K562 (cell line): ENCODE measurements around the gene HNMT. TPM values are rescaled to one million over a fixed set of nuclear protein-coding genes. Genes with fewer than 3 reads are reported as not detected.

Experiments used
- EP300 ChIP-seq: IDR thresholded peaks from 2 replicates; pipeline ENCODE4 v1.6.1; 2012; ENCODE audit warnings: low read length, improper control_type of control experiment
- GATAD2A ChIP-seq: fragments of 450-650 bp; IDR thresholded peaks from 2 replicates; pipeline ENCODE4 v1.6.1; 2017
- HNRNPK ChIP-seq: fragments of 200-400 bp; formaldehyde crosslinking; IDR thresholded peaks from one replicate; pipeline ENCODE4 v1.6.1; 2018; ENCODE audit warnings: mild to moderate bottlenecking, low read depth, low read length; ENCODE audit not compliant: poor library complexity, severe bottlenecking
- KDM1A ChIP-seq, 2 experiments: fragments of 450-650 bp; IDR thresholded peaks; 2 replicates each; pipeline ENCODE4 v1.6.1; 2016; ENCODE audit warnings: mild to moderate bottlenecking in 2 of 2
- KDM2B ChIP-seq: fragments of 250-450 bp; sonication (Bioruptor Pico); IDR thresholded peaks from 2 replicates; pipeline ENCODE4 v1.8.0; 2021; ENCODE audit warnings: mild to moderate bottlenecking, moderate library complexity
- NBN ChIP-seq: fragments of 450-650 bp; IDR thresholded peaks from 2 replicates; pipeline ENCODE4 v1.6.1; 2016; ENCODE audit warnings: low read depth, mild to moderate bottlenecking
- POLR3A ChIP-seq: IDR thresholded peaks from 2 replicates; pipeline ENCODE4 v1.6.1; 2011; ENCODE audit warnings: borderline replicate concordance, mild to moderate bottlenecking, moderate library complexity; ENCODE audit not compliant: insufficient read length, insufficient read depth; ENCODE audit errors: extremely low read depth
- PTBP1 ChIP-seq: fragments of 200-400 bp; formaldehyde crosslinking; IDR thresholded peaks from 2 replicates; pipeline ENCODE4 v1.6.1; 2017; ENCODE audit warnings: low read depth, low read length
- SIN3A ChIP-seq, 2 experiments: fragments of 150-350 bp in 1 of 2; IDR thresholded peaks; 2 replicates each; pipeline ENCODE4 v1.6.1; 2011 to 2016; ENCODE audit warnings: borderline replicate concordance in 2 of 2, low read depth in 2 of 2, low read length in 2 of 2, mild to moderate bottlenecking in 2 of 2, moderate library complexity in 2 of 2; ENCODE audit not compliant: control insufficient read depth in 1 of 2
- STAT6 ChIP-seq: sonication (generic); formaldehyde crosslinking; IDR thresholded peaks from 2 replicates; pipeline ENCODE4 v1.8.1; 2023; ENCODE audit warnings: mild to moderate bottlenecking, missing genetic modification reagents
- ZNF551 ChIP-seq: fragments of 250-450 bp; sonication (Bioruptor Pico); IDR thresholded peaks from 2 replicates; pipeline ENCODE4 v1.5.0; 2021; ENCODE audit warnings: mild to moderate bottlenecking, moderate library complexity
- ZNF561 ChIP-seq: fragments of 450-650 bp; formaldehyde crosslinking; conservative IDR thresholded peaks from 2 replicates; pipeline ENCODE4 v1.4.0; 2020; ENCODE audit warnings: mild to moderate bottlenecking, moderate library complexity
- polyA plus RNA-seq, 8 experiments: library from polyadenylated mRNA; depleted of rRNA in 4 of 8; stranded (reverse) in 5 of 8; unstranded in 3 of 8; fragments of >200 nt; fragmentation: Nextera tagmentation in 2 of 8; fragmentation: Illumina TruSeq in 1 of 8; extraction: Ambion mirVana in 2 of 8; extraction: Trizol in 1 of 8; gene quantifications; 2 replicates each; pipeline versions ENCODE4 v1.2.1 to v1.2.3, GENCODE V29; 2011 to 2014; ENCODE audit warnings: inconsistent platforms in 1 of 8, missing spikeins in 1 of 8
- total RNA-seq, 7 experiments: library from RNA; depleted of rRNA in 6 of 7; stranded (reverse); fragments of >200 nt in 6 of 7; fragmentation: Illumina TruSeq in 2 of 7; extraction: Trizol in 2 of 7; gene quantifications; 2 replicates each; pipeline versions ENCODE4 v1.2.1 to v1.2.3, GENCODE V29; 2011 to 2021; ENCODE audit warnings: low replicate concordance in 1 of 7
- TF ChIP-seq, protein P1 (sequence below): fragments of 250-450 bp; sonication (Bioruptor Pico); IDR thresholded peaks from 2 replicates; pipeline ENCODE4 v1.5.0; 2020; ENCODE audit warnings: mild to moderate bottlenecking
- TF ChIP-seq, protein P2 (sequence below): fragments of 450-650 bp; formaldehyde crosslinking; IDR thresholded peaks from 2 replicates; pipeline ENCODE4 v1.4.0; 2022; ENCODE audit warnings: mild to moderate bottlenecking, moderate library complexity
- TF ChIP-seq, protein P3 (sequence below): fragments of 200-800 bp; sonication (Bioruptor generic); IDR thresholded peaks from 2 replicates; pipeline ENCODE4 v1.6.1; 2016; ENCODE audit warnings: missing genetic modification characterization, missing compliant biosample characterization
- TF ChIP-seq, protein P4 (sequence below): fragments of 250-450 bp; sonication (Bioruptor Pico); IDR thresholded peaks from 2 replicates; pipeline ENCODE4 v1.8.0; 2022; ENCODE audit warnings: inconsistent platforms, mild to moderate bottlenecking, moderate library complexity, borderline replicate concordance

The HNMT gene
- total and polyA plus RNA-seq, 9 of the 15 experiments (the other 6 are each of a cell fraction or from before 2014, with no cell fraction given), result 3.1 to 10.9 (median 5.3) TPM

DNA sequence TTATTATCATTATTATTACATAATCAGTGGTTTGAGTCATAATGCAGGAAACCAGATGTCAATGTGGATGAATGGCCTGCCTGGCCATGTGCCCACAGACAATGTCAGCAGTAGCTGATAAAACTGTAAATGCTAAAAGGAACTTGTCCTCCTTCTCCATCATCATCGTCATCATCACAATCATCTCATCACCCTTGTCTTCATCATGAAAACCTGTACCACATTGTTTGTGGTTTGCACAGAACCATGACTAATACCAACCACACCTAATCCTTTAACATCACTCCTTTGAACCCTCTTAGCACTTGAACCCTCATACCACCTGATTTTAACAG, 96.0 kb downstream of the HNMT start (continued):
- TF ChIP-seq, protein P1, sequence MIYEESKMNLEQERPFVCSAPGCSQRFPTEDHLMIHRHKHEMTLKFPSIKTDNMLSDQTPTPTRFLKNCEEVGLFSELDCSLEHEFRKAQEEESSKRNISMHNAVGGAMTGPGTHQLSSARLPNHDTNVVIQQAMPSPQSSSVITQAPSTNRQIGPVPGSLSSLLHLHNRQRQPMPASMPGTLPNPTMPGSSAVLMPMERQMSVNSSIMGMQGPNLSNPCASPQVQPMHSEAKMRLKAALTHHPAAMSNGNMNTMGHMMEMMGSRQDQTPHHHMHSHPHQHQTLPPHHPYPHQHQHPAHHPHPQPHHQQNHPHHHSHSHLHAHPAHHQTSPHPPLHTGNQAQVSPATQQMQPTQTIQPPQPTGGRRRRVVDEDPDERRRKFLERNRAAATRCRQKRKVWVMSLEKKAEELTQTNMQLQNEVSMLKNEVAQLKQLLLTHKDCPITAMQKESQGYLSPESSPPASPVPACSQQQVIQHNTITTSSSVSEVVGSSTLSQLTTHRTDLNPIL (CRISPR knock-in tag), result no peak
- no peak for TF ChIP-seq ZNF551 (CRISPR knock-in tag)
- no peak for TF ChIP-seq STAT6 (CRISPR knock-in tag)
- TF ChIP-seq ZNF561 (CRISPR knock-in tag), result no peak
- TF ChIP-seq, protein P2, sequence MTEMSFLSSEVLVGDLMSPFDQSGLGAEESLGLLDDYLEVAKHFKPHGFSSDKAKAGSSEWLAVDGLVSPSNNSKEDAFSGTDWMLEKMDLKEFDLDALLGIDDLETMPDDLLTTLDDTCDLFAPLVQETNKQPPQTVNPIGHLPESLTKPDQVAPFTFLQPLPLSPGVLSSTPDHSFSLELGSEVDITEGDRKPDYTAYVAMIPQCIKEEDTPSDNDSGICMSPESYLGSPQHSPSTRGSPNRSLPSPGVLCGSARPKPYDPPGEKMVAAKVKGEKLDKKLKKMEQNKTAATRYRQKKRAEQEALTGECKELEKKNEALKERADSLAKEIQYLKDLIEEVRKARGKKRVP (CRISPR knock-in tag), result no peak
- TF ChIP-seq SIN3A (IDR thresholded peaks at IDR 0.05; ENCODE audit: borderline replicate concordance in 2 of 2, control insufficient read depth in 1 of 2, low read depth in 2 of 2, low read length in 2 of 2), result no peak
- TF ChIP-seq HNRNPK, result no peak
- no peak for TF ChIP-seq PTBP1
- TF ChIP-seq, protein P3, sequence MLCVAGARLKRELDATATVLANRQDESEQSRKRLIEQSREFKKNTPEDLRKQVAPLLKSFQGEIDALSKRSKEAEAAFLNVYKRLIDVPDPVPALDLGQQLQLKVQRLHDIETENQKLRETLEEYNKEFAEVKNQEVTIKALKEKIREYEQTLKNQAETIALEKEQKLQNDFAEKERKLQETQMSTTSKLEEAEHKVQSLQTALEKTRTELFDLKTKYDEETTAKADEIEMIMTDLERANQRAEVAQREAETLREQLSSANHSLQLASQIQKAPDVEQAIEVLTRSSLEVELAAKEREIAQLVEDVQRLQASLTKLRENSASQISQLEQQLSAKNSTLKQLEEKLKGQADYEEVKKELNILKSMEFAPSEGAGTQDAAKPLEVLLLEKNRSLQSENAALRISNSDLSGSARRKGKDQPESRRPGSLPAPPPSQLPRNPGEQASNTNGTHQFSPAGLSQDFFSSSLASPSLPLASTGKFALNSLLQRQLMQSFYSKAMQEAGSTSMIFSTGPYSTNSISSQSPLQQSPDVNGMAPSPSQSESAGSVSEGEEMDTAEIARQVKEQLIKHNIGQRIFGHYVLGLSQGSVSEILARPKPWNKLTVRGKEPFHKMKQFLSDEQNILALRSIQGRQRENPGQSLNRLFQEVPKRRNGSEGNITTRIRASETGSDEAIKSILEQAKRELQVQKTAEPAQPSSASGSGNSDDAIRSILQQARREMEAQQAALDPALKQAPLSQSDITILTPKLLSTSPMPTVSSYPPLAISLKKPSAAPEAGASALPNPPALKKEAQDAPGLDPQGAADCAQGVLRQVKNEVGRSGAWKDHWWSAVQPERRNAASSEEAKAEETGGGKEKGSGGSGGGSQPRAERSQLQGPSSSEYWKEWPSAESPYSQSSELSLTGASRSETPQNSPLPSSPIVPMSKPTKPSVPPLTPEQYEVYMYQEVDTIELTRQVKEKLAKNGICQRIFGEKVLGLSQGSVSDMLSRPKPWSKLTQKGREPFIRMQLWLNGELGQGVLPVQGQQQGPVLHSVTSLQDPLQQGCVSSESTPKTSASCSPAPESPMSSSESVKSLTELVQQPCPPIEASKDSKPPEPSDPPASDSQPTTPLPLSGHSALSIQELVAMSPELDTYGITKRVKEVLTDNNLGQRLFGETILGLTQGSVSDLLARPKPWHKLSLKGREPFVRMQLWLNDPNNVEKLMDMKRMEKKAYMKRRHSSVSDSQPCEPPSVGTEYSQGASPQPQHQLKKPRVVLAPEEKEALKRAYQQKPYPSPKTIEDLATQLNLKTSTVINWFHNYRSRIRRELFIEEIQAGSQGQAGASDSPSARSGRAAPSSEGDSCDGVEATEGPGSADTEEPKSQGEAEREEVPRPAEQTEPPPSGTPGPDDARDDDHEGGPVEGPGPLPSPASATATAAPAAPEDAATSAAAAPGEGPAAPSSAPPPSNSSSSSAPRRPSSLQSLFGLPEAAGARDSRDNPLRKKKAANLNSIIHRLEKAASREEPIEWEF, result peak; percentile 53; the same call in 1 of the 2 replicates
- TF ChIP-seq KDM1A (IDR thresholded peaks at IDR 0.05), result peak; percentile 98
- no peak; the same call in 1 of the 2 replicates for TF ChIP-seq NBN
- 0 out of 2 replicates have a peak, but pooled peaks have one; percentile 48 for TF ChIP-seq GATAD2A
- no peak for TF ChIP-seq POLR3A
- no peak for TF ChIP-seq KDM2B (CRISPR knock-in tag)
- TF ChIP-seq EP300, result peak; percentile 83; the same call in 1 of the 2 replicates
- TF ChIP-seq, protein P4, sequence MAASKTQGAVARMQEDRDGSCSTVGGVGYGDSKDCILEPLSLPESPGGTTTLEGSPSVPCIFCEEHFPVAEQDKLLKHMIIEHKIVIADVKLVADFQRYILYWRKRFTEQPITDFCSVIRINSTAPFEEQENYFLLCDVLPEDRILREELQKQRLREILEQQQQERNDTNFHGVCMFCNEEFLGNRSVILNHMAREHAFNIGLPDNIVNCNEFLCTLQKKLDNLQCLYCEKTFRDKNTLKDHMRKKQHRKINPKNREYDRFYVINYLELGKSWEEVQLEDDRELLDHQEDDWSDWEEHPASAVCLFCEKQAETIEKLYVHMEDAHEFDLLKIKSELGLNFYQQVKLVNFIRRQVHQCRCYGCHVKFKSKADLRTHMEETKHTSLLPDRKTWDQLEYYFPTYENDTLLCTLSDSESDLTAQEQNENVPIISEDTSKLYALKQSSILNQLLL (CRISPR knock-in tag), result no peak
